Embryonic facial prominence (tissue), 1 donor: ENCODE data around the gene NHSL2.
"Not testable (repeated sequence)": the region's sequence is repeated elsewhere in the genome, so short reads cannot be mapped to it uniquely, and the experiment has no call there.

ENCODE experiments used
- DNase-seq: peaks from one replicate; pipeline ENCODE4 v3.0.0-alpha.2; 2016; ENCODE audit errors: extremely low spot score

Gene NHSL2

DNA sequence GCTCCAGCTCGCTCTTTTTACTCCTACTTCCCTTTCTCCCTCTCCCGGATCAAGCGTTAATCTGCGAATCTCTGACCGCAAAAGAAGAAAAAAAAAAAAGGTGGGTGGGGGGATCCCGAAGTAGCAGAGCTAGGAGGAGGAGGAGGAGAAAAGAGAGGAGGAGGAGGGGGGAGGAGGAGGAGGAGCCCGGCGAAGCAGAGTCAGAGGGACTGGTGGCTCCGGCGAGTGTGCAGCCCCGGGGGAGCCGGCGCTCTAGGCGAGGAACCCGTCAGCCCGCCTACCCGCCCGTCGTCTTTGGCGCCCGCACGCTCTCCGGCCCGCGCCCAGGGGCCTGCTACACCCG is at the start of gene NHSL2:
NHSL2 (plus strand) TSS at position 203 of the 343 bp plus-strand sequence.
- DNase-seq = no peak

- DNase-seq = no peak
These were observed 43.0 kb upstream of the NHSL2 start for GRCh38 chrX:71867680-71868079.

GRCh38 chrX:71869566-71869965 is 41.1 kb upstream of the NHSL2 start:
- not testable (repeated sequence) for DNase-seq

- DNase-seq = no peak
These were observed 40.2 kb upstream of the NHSL2 start for GRCh38 chrX:71870208-71871098.

- no peak for DNase-seq
These were observed 39.3 kb upstream of the NHSL2 start for GRCh38 chrX:71871367-71871766.

DNA sequence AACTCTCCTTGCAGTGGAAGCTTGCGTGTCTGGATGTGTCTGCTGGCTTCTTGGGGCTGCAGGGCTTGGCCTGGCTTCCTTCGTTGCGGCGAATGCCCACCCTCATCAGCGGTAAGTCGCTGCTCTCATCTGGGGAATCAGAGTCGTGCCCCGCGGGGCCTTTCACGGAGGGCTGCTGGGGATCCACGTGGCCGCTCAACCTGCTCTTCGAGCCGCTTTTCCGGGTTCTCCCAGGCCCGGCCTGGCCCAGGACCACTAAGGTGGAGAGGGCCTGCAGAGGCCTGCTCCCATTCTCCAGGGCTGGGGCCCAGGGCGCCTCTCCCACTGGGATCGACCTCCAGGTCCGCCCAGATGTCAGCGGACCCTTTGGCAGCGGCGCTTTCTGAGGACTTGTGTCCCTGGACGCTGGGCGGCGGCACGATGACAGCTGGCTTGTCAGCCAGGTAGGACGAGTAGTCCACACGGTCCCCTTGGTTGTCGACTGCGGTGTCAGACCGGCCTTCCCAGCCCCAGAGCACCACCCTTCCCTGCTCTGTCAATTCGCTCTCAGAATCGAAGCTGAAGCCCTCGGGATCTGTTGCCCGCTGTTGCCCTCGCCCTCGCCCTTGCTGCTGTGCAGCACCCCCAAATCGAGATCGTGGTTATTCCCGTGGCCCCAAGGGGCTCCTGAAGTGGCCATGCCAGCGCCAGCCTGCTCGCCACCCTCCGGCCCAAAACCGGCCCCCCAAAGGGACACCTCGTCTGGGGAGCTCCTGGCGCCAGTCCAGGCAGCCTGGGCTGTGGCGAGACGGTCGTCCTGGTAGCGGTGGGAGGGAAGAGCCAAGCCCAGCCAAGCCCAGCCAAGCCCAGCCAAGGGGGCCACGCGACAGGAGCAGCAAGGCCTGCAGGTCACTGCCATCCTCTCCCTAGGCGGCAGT is 37.8 kb upstream of the NHSL2 start:
- DNase-seq = no peak

- no peak for DNase-seq
These were observed 37.2 kb upstream of the NHSL2 start for GRCh38 chrX:71873459-71873833.

- DNase-seq = not testable (repeated sequence)
These were observed 33.8 kb upstream of the NHSL2 start for GRCh38 chrX:71876841-71877240.

DNA sequence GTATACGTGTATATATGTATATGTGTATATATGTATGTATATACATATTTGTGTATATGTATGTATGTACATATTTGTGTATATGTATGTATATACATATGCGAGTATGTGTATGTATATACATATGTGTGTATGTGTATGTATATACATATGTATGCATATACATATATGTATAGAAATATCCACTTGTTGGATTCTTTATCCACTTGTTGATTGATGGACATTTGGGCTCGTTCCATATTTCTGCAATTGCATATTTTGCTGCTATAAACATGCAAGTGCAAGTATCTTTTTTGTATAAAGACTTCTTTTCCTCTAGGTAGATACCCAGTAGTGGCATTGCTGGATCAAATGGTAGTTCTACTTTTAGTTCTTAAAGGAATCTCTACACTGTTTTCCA is 25.5 kb upstream of the NHSL2 start:
- DNase-seq = no peak

GRCh38 chrX:71895607-71896006 is 15.0 kb upstream of the NHSL2 start:
- no peak for DNase-seq

DNA sequence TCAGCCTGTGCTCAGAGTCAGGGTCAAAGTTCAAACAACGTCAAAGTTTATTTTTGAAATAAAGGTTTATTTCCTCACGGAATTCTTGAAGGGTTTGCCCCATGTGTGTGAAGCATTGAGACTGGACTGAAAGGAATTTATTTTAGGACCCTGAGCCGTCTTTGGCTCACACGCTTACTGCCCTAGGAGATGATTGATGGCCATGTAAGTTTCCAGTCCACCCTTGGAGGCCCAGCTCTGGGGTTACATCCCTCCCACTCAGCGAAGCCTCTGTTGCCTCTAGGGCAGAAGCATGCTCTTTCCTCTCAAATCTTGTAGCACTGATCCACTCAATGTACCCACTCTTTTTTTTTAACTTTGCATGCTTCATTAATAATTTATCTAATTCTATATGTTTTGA is 4.5 kb upstream of the NHSL2 start:
- DNase-seq = no peak

- no peak for DNase-seq
These were observed 2.3 kb upstream of the NHSL2 start for GRCh38 chrX:71908387-71908786.

- DNase-seq = no peak
These were observed 689 bp upstream of the NHSL2 start for GRCh38 chrX:71909956-71910355.

DNA sequence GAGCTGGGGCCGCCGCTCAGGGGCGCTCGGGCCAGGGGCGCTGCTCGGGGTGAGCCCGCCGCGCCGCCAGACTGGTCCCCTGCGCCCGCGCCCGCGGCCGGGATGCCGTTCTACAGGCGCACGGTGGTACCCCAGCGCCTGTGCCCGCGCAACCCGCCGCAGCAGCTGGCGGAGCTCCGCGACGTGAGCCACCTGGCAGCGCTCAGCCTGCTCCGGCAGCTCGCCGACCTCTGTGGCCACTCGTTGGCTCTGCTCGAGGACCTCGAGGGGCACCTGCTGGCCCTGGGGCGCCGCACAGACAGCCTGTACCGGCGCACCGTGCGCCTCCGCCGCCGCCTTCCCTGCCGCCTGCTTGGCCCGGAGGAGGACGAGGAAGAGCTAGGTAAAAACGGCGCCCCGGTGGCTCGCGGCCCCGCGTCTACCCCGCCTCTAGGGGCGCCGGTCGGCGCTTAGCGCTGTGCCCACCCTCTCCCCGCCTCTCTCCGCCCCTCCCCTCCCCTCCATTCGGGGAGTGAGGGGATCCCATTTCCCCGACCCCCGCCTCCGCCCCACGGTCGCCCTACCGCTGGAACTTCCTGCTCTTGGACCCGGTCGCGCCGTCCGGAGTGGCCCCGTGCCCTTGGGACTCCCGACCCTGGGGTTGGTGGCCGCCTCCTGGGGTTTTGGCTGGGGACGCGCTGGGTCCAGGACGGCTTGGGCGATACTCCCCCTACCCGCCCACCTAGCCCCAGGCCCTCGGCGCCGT is 513 bp downstream of the NHSL2 start:
- no peak for DNase-seq

GRCh38 chrX:71911731-71912050 is 1.0 kb downstream of the NHSL2 start:
- DNase-seq = no peak

DNA sequence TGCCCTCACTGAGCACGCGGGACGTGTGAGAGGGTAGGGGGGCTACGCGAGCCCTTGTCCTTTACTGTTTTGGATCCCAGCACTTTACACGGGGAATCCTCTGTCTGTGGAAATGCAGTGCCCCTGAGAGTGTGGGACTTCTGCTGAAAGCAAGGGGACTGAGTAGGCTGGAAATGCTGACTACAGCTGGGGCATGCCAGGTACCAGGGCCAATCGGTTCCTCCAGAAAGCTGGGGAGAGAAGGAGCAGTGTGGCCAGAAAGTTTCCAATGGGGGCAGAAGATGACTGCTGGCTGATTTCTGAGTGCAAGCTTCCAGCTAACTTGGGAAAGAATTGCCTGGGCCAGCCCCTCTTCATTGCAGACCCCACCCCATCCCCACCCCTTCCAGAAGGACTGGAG is 1.5 kb downstream of the NHSL2 start:
- no peak for DNase-seq

GRCh38 chrX:71913156-71913950 is 2.7 kb downstream of the NHSL2 start:
- DNase-seq = no peak

GRCh38 chrX:71917621-71918343 is 7.1 kb downstream of the NHSL2 start:
- no peak for DNase-seq

GRCh38 chrX:71919431-71919830 is 8.8 kb downstream of the NHSL2 start:
- DNase-seq = no peak

DNA sequence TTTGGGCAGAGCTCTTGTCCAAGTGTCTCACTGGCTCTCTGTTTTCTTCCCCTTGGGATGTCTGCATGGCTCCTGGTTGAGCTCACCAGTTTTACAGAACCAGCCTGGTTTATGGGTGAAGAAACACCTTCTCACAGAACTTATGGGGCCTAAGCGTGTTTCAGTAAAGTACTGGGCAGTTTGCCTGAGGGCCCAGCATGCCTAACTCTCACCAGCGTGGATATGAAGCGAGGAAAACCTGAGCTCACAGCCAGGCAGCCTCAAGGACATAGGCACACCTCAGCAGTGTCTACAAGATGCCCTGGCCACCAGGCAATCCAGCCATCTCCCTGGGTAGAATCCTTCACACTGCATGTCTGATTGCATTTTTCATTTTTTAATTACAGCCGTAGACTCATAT is 9.2 kb downstream of the NHSL2 start:
- no peak for DNase-seq

DNA sequence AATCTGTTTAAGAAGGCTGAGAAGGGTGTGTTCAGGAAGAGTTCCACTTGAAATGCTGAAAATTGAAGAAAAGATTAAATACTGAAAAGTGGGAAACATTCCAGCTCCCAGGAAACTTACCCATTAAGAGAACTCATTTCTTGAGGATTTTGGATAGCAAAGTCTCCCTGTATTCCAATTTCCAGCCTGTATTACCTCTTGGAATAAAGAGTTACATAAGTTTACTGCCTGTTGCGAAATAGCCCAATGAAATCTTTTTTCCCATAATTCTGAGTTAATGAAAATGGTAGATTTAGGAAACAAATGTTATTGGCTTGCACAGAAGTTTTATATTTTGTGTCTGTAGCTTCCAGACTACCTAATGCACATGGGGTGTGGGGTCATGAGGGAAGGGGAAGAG is 12.0 kb downstream of the NHSL2 start:
- no peak for DNase-seq
